Osteoblast (primary cell): ENCODE results near the gene ATAD3A. TPM values are rescaled to one million over a fixed set of nuclear protein-coding genes. Genes with fewer than 3 reads are reported as not detected.

Experiments used
- DNase-seq: peaks from one replicate; pipeline ENCODE4 v3.0.0; 2011; ENCODE audit warnings: low spot score, mixed read lengths; ENCODE audit not compliant: insufficient read length; ENCODE audit errors: missing footprints
- H2AFZ ChIP-seq: 2 replicates; pipeline ENCODE4 v1.6.0; 2011; ENCODE audit warnings: mild to moderate bottlenecking, low read length
- H3K27ac ChIP-seq: 2 replicates; pipeline ENCODE4 v1.5.1; 2011; ENCODE audit warnings: mild to moderate bottlenecking, low read depth, low read length, moderate library complexity
- H3K27me3 ChIP-seq: 2 replicates; pipeline ENCODE4 v1.6.0; 2012; ENCODE audit warnings: mild to moderate bottlenecking, control low read depth, inconsistent platforms, low read length, moderate library complexity; ENCODE audit not compliant: insufficient read depth
- H3K36me3 ChIP-seq: 2 replicates; pipeline ENCODE4 v1.5.1; 2011; ENCODE audit warnings: mild to moderate bottlenecking, low read length, control low read depth, moderate library complexity; ENCODE audit not compliant: insufficient read depth
- H3K4me1 ChIP-seq: 2 replicates; pipeline ENCODE4 v1.5.1; 2011; ENCODE audit warnings: mild to moderate bottlenecking, low read length, control low read depth, moderate library complexity; ENCODE audit not compliant: insufficient read depth
- H3K4me2 ChIP-seq: 2 replicates; pipeline ENCODE4 v1.6.0; 2011; ENCODE audit warnings: mild to moderate bottlenecking, low read length; ENCODE audit not compliant: insufficient read depth
- H3K4me3 ChIP-seq: fragments of 200-600 bp; sonication (generic); 3 replicates; pipeline ENCODE4 v1.5.1; 2012; ENCODE audit warnings: mild to moderate bottlenecking, low read length, inconsistent platforms; ENCODE audit not compliant: insufficient read depth
- H3K79me2 ChIP-seq: 2 replicates; pipeline ENCODE4 v1.6.0; 2012; ENCODE audit warnings: mild to moderate bottlenecking, low read length, control low read depth, inconsistent platforms; ENCODE audit not compliant: insufficient read depth
- H3K9me3 ChIP-seq: 2 replicates; pipeline ENCODE4 v1.5.1; 2011; ENCODE audit warnings: low read depth, low read length, control low read depth
- H4K20me1 ChIP-seq: 2 replicates; pipeline ENCODE4 v1.6.0; 2012; ENCODE audit warnings: mild to moderate bottlenecking, low read length, control low read depth; ENCODE audit not compliant: insufficient read depth
- total RNA-seq: library from RNA; depleted of rRNA; stranded (reverse); fragments of >200 nt; gene quantifications from 2 replicates; pipeline ENCODE4 v1.2.3, GENCODE V29; 2012
- TF ChIP-seq, protein P1 (sequence below): IDR thresholded peaks from 2 replicates; pipeline ENCODE4 v1.5.1; 2011; ENCODE audit warnings: mild to moderate bottlenecking, low read depth, low read length, moderate library complexity; ENCODE audit errors: extremely low read depth

Gene ATAD3A
- total RNA-seq, 1 donor = 19.9 TPM

DNA sequence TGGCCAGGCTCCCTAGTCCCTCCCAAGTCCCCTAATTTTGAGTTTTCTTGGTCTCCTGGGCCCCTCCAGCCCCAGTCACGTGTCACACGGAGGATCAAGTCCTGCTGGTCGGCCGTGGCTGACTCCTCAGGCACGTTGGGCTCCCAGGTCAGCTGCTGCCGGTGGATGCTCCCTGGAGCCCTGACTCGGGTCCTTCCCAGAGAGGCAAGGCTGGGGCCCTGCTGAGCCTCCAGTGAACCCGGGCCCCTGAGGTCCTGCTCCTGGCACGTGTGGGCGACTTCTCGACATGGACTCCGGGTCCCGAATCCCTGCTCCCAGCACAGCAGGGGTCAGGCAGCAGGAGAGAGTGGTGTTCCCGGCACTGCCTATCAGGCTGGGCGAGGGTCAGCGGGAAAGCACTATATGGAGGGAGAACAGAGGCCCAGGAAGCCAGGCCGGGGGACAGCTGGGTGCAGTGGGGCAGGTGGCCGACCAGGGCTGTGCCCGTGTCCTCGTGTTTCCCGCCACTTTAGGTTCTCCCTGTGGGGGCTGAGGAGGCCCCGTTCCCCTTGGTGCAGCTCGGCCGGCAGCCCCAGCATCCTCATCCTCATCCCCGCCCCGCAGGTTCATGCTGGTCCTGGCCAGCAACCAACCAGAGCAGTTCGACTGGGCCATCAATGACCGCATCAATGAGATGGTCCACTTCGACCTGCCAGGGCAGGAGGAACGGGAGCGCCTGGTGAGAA, 15.3 kb downstream of the ATAD3A start:
- no peak overlapping the region for H3K4me3 ChIP-seq

DNA sequence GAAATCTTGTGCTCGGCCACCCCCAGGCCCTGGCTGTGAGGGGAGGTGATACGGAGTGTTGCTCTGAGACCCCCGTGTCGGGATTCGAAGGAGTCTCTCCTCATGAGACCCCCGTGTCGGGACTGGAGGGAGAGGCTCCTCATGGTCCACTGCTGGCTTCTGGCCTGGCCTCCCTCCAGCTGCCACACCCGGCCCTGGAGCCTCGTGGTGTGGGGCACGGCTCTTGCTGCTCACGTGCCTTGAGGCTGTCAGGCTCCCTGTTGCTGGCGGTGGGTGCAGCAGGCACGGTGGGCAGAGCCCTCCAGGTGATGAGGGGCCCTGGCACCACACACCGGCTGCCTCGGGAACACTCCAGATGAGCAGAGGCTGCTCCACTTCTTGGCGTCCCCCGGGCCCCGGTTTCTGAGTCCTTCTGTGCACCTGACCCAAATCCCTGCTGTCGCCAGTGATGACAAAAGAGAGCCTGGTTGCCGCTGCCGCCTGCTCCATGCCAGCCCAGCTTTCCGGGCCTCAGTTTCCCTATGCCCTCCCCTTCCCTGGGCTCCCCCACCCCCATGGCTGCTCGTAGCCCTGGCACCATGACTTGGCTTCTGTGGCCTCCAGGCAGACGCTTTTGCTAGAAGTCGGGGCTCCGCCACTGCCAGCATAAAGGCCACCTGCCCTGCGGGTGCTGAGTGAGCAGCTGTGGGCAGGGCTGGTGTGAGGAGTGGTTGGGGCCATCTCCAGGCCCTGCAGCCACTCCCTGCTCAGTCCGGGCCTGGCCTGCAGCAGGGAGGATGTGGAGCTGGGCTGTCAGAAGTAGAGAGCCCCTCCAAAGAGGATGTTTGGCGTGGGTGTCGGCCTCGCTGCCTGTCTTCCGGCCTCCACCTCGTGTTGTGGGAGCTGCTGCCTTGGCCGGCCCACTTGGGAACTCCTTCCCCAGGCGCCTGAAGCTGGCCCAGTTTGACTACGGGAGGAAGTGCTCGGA, 16.6 kb downstream of the ATAD3A start:
- Histone ChIP-seq H3K36me3 (peaks cover 22% of the 10 kb centered on the region), H3K4me3 (no peak overlapping the region), H3K27me3 (no peaks in the 10 kb centered on the region), H2AFZ (no peak overlapping the region), H4K20me1 (no peaks in the 10 kb centered on the region), H3K27ac (no peak overlapping the region), H3K4me1 (no peaks in the 10 kb centered on the region), H3K79me2 (peaks cover 2% of the 10 kb centered on the region), H3K9me3 (no peaks in the 10 kb centered on the region), H3K4me2 (no peak overlapping the region)
- TF ChIP-seq, protein P1, sequence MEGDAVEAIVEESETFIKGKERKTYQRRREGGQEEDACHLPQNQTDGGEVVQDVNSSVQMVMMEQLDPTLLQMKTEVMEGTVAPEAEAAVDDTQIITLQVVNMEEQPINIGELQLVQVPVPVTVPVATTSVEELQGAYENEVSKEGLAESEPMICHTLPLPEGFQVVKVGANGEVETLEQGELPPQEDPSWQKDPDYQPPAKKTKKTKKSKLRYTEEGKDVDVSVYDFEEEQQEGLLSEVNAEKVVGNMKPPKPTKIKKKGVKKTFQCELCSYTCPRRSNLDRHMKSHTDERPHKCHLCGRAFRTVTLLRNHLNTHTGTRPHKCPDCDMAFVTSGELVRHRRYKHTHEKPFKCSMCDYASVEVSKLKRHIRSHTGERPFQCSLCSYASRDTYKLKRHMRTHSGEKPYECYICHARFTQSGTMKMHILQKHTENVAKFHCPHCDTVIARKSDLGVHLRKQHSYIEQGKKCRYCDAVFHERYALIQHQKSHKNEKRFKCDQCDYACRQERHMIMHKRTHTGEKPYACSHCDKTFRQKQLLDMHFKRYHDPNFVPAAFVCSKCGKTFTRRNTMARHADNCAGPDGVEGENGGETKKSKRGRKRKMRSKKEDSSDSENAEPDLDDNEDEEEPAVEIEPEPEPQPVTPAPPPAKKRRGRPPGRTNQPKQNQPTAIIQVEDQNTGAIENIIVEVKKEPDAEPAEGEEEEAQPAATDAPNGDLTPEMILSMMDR = no peak
- DNase-seq = peak; percentile 70

More for the DNA sequence above, 15.3 kb downstream of the ATAD3A start:
- Histone ChIP-seq H3K36me3 (peaks cover 22% of the 10 kb centered on the region), H3K79me2 (peaks cover 2% of the 10 kb centered on the region), H3K27ac (no peak overlapping the region), H2AFZ (no peak overlapping the region), H3K9me3 (no peaks in the 10 kb centered on the region), H3K27me3 (no peaks in the 10 kb centered on the region), H3K4me1 (no peaks in the 10 kb centered on the region), H3K4me2 (no peak overlapping the region), H4K20me1 (no peaks in the 10 kb centered on the region)
- peak; percentile 58 for DNase-seq
- TF ChIP-seq, protein P1 = no peak

DNA sequence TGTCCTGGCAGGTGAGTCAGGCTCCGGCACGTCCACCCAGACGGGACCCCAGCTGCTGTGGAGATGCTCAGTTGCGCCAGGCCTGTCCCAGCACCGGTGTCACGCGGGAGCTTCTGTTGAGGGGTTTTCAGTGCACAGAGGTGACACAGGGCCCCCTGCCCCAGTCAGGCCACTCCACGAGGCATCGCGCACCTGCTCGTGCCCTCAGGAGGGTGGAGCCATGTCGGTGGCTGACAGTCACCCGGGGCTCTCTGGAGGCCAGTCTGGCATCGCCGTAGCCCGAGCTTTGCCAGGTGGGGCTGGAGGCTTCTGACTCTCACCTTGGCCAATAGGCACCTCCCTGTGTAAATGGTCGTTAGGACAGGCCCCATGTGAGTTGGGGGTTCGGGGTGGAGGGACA, 17.4 kb downstream of the ATAD3A start:
- Histone ChIP-seq H3K27ac (no peak overlapping the region), H3K79me2 (peaks cover 2% of the 10 kb centered on the region), H3K27me3 (no peaks in the 10 kb centered on the region), H3K4me1 (no peaks in the 10 kb centered on the region), H4K20me1 (no peaks in the 10 kb centered on the region), H3K36me3 (peaks cover 22% of the 10 kb centered on the region), H3K4me2 (no peak overlapping the region), H3K9me3 (no peaks in the 10 kb centered on the region), H3K4me3 (no peak overlapping the region), H2AFZ (no peak overlapping the region)
- peak; percentile 66 for DNase-seq
- TF ChIP-seq, protein P1 = no peak

DNA sequence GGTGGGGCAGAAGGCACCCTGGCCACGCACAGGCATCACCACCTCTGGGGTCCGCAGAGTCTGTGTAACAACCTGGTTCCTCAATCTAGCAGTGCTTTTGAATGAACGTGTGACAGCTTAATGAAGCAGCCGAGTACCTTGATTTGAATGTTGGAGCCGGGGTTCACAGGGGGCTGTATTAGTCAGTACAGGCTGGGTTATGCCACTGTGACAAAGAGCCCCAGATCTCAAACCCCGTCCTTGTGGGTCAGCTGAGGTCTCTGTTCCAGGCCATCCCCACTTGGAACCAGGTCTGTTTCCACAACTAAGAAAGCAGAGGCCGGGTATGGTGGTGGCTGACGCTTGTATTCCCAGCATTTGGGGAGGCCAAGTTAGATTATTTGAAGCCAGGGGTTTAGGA, 18.0 kb downstream of the ATAD3A start:
- Histone ChIP-seq H3K27me3 (no peaks in the 10 kb centered on the region), H2AFZ (no peak overlapping the region), H3K79me2 (peaks cover 2% of the 10 kb centered on the region), H3K4me3 (no peak overlapping the region), H4K20me1 (no peaks in the 10 kb centered on the region), H3K4me2 (no peak overlapping the region), H3K9me3 (no peaks in the 10 kb centered on the region), H3K27ac (no peak overlapping the region), H3K36me3 (peaks cover 22% of the 10 kb centered on the region), H3K4me1 (no peaks in the 10 kb centered on the region)
- TF ChIP-seq, protein P1 = no peak
- no peak for DNase-seq
